ENCODE measurements around the gene GPC6. TPM values are rescaled to one million over a fixed set of nuclear protein-coding genes. Genes with fewer than 3 reads are reported as not detected.
A peak's percentile ranks its signal among the peaks of the same experiment; 100 is the strongest.

Gene GPC6
- total RNA-seq, 1 donor = 77.8 TPM

DNA sequence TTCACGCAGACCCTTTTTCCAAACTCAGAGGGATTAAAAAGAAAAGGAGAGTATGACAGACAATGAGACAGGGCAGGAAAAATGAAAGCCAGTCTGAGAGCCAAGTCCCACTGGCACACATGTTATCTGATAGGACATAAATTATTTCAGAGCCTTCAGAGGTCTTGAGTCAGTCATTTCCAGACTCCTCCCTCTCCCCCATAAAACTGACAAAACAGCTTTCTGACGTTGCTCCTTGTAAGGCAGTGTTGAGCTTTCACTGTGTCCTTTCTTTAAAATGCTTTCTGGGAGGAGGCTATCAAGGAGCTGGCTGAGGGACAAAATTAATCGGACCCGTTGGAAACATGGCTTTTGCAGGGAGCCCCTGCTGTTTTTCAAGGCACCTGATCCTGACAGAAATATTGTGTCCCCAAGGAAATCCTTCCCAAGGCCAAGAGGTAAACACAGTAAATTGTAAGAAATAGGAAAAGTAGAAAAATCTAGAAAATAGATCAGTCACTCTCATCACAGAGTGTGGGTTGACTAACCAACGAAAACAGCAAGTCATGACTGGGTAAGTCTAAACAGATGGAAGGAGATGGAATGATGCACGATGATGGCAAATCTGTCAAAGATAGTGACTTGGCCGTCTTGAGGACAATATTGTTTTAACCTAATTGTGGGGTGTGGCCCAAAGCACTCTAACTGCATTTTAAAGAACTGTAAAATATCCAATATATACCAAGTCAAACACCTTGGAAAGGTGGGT lies 1163.2 kb downstream of the GPC6 start:
- Histone ChIP-seq H3K4me3 (ENCODE audit: insufficient read depth, low read length) (no peak overlapping the region), H3K79me2 (ENCODE audit: insufficient read depth, low read length) (no peaks in the 10 kb centered on the region), H3K27ac (ENCODE audit: low read depth, low read length) (peak overlapping the region; percentile 7), H3K4me2 (ENCODE audit: insufficient read depth, low read length) (peak overlapping the region; percentile 20), H3K4me1 (ENCODE audit: insufficient read depth, low read length) (no peaks in the 10 kb centered on the region), H3K27me3 (ENCODE audit: insufficient read depth, low read length) (no peaks in the 10 kb centered on the region), H3K36me3 (ENCODE audit: insufficient read depth, low read length) (no peaks in the 10 kb centered on the region), H2AFZ (ENCODE audit: low read length) (no peak overlapping the region), H4K20me1 (ENCODE audit: insufficient read depth, low read length) (no peaks in the 10 kb centered on the region), H3K9me3 (ENCODE audit: low read depth, low read length) (no peaks in the 10 kb centered on the region)
- no peak for DNase-seq (ENCODE audit: insufficient read length, low spot score, missing footprints)
- TF ChIP-seq, protein P1, sequence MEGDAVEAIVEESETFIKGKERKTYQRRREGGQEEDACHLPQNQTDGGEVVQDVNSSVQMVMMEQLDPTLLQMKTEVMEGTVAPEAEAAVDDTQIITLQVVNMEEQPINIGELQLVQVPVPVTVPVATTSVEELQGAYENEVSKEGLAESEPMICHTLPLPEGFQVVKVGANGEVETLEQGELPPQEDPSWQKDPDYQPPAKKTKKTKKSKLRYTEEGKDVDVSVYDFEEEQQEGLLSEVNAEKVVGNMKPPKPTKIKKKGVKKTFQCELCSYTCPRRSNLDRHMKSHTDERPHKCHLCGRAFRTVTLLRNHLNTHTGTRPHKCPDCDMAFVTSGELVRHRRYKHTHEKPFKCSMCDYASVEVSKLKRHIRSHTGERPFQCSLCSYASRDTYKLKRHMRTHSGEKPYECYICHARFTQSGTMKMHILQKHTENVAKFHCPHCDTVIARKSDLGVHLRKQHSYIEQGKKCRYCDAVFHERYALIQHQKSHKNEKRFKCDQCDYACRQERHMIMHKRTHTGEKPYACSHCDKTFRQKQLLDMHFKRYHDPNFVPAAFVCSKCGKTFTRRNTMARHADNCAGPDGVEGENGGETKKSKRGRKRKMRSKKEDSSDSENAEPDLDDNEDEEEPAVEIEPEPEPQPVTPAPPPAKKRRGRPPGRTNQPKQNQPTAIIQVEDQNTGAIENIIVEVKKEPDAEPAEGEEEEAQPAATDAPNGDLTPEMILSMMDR (IDR thresholded peaks at IDR 0.05; ENCODE audit: extremely low read depth, low read depth, low read length) = no peak

- Histone ChIP-seq H4K20me1 (ENCODE audit: insufficient read depth, low read length) (no peaks in the 10 kb centered on the region), H3K4me2 (ENCODE audit: insufficient read depth, low read length) (no peak overlapping the region), H2AFZ (ENCODE audit: low read length) (no peak overlapping the region), H3K27me3 (ENCODE audit: insufficient read depth, low read length) (no peaks in the 10 kb centered on the region), H3K4me3 (ENCODE audit: insufficient read depth, low read length) (no peak overlapping the region), H3K36me3 (ENCODE audit: insufficient read depth, low read length) (no peaks in the 10 kb centered on the region), H3K27ac (ENCODE audit: low read depth, low read length) (no peak overlapping the region), H3K79me2 (ENCODE audit: insufficient read depth, low read length) (no peaks in the 10 kb centered on the region), H3K9me3 (ENCODE audit: low read depth, low read length) (no peaks in the 10 kb centered on the region), H3K4me1 (ENCODE audit: insufficient read depth, low read length) (no peaks in the 10 kb centered on the region)
- no peak for DNase-seq (ENCODE audit: insufficient read length, low spot score, missing footprints)
- TF ChIP-seq, protein P1 (IDR thresholded peaks at IDR 0.05; ENCODE audit: extremely low read depth, low read depth, low read length) = no peak
Observed at GRCh38 chr13:94390881-94391280, 1164.3 kb downstream of the GPC6 start.

DNA sequence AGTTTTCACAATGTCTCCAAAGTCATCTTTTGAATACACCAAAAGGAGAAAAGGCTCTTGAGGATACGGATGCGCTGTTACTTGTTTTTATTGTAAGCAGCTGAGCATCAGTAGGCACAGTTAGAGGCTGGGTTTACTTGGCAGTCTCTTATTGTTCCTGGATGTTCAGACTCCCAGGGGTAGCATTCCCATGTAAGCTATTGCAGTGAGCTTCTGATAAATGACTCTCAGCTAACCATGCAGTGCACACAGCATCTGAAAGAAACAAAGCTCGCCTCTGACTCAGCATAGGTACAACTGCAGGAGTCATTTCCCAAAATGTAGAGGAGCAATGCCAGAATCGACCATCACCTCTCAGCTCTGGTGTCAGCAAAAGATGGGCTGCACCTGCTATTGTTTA lies 1168.1 kb downstream of the GPC6 start:
- H3K36me3 ChIP-seq (ENCODE audit: insufficient read depth, low read length) = no peaks in the 10 kb centered on the region
- H3K9me3 ChIP-seq (ENCODE audit: low read depth, low read length) = no peaks in the 10 kb centered on the region
- TF ChIP-seq, protein P1 (IDR thresholded peaks at IDR 0.05; ENCODE audit: extremely low read depth, low read depth, low read length) = no peak
- no peak overlapping the region for H2AFZ ChIP-seq (ENCODE audit: low read length)
- DNase-seq (ENCODE audit: insufficient read length, low spot score, missing footprints) = no peak
- no peak overlapping the region for H3K4me3 ChIP-seq (ENCODE audit: insufficient read depth, low read length)
- no peaks in the 10 kb centered on the region for H3K27me3 ChIP-seq (ENCODE audit: insufficient read depth, low read length)
- no peak overlapping the region for H3K4me2 ChIP-seq (ENCODE audit: insufficient read depth, low read length)
- no peaks in the 10 kb centered on the region for H4K20me1 ChIP-seq (ENCODE audit: insufficient read depth, low read length)
- no peaks in the 10 kb centered on the region for H3K79me2 ChIP-seq (ENCODE audit: insufficient read depth, low read length)
- H3K27ac ChIP-seq (ENCODE audit: low read depth, low read length) = no peak overlapping the region
- H3K4me1 ChIP-seq (ENCODE audit: insufficient read depth, low read length) = no peaks in the 10 kb centered on the region

DNA sequence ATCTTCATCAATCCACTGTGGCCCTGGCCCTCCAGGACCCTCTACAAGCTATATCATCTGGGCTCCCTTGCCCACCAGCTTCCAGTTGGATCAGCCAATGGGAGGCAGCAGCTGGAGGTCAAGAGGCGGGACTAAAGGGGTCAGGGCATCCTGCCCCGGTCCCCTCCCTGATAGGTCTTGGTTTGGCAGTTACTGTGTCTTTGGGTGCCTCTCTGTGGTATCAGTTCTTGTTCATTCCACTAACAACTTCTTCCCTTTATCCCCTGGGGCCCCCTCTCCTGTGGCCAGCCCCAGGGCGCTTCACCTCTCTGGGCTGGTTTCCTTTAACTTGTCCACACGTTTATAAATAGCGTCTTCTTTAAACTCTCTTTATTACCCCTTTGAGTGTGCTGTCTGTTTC lies 1169.3 kb downstream of the GPC6 start:
- H3K27me3 ChIP-seq (ENCODE audit: insufficient read depth, low read length) = no peaks in the 10 kb centered on the region
- no peak overlapping the region for H3K27ac ChIP-seq (ENCODE audit: low read depth, low read length)
- no peaks in the 10 kb centered on the region for H4K20me1 ChIP-seq (ENCODE audit: insufficient read depth, low read length)
- H3K4me1 ChIP-seq (ENCODE audit: insufficient read depth, low read length) = no peaks in the 10 kb centered on the region
- DNase-seq (ENCODE audit: insufficient read length, low spot score, missing footprints) = no peak
- H3K79me2 ChIP-seq (ENCODE audit: insufficient read depth, low read length) = no peaks in the 10 kb centered on the region
- TF ChIP-seq, protein P1 (IDR thresholded peaks at IDR 0.05; ENCODE audit: extremely low read depth, low read depth, low read length) = no peak
- H3K4me3 ChIP-seq (ENCODE audit: insufficient read depth, low read length) = no peak overlapping the region
- no peaks in the 10 kb centered on the region for H3K36me3 ChIP-seq (ENCODE audit: insufficient read depth, low read length)
- H3K9me3 ChIP-seq (ENCODE audit: low read depth, low read length) = no peaks in the 10 kb centered on the region
- no peak overlapping the region for H2AFZ ChIP-seq (ENCODE audit: low read length)
- no peak overlapping the region for H3K4me2 ChIP-seq (ENCODE audit: insufficient read depth, low read length)

All from osteoblast (primary cell).